Measurements from ENCODE around the gene GSTA1.

DNA sequence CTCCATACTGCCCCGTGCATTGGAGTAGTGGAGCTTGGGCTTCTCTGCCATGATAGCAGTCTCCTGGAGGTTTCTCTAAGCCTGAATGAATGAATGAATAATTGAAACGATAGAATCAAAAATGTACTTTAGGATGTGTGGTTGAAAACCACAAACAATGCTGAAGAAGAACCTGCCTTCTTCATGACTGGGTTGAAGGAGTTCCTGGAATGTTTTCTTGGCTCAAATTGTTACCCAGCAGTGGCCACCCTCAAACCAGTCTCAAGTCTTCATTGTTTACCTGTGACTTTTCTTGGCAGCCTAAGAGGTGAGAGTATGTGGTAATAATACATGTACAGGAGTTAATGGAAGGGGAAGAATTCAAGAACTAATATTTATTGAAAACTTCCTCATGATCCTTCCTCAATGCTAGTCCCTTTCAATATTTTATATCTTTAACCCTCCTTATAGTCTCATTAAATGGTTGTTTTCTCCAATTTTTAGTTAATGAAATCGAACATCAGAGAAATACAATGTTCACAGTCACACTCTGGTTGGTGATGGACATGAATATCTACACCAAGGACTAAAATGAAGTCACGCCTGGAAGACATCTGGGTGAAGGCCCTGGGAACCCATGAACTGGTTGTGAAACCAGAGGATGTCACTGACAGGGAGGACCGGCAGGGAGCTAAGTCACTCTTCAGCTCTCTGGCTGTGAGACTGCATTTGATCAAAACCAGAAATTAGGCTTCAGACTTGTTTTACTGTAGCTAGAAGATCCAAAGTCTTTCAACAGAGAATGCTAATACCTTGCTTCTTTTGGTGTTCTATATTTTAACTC is 37.4 kb upstream of the GSTA1 start, which contains the start of gene GSTA5:
- no peak for TF ChIP-seq POLR2A (IDR thresholded peaks at IDR 0.05)
- TF ChIP-seq, protein P1, sequence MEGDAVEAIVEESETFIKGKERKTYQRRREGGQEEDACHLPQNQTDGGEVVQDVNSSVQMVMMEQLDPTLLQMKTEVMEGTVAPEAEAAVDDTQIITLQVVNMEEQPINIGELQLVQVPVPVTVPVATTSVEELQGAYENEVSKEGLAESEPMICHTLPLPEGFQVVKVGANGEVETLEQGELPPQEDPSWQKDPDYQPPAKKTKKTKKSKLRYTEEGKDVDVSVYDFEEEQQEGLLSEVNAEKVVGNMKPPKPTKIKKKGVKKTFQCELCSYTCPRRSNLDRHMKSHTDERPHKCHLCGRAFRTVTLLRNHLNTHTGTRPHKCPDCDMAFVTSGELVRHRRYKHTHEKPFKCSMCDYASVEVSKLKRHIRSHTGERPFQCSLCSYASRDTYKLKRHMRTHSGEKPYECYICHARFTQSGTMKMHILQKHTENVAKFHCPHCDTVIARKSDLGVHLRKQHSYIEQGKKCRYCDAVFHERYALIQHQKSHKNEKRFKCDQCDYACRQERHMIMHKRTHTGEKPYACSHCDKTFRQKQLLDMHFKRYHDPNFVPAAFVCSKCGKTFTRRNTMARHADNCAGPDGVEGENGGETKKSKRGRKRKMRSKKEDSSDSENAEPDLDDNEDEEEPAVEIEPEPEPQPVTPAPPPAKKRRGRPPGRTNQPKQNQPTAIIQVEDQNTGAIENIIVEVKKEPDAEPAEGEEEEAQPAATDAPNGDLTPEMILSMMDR (IDR thresholded peaks at IDR 0.05) = no peak
